ENCODE data around the gene RAPGEF1.
"Not testable (repeated sequence)": the region's sequence is repeated elsewhere in the genome, so short reads cannot be mapped to it uniquely, and the experiment has no call there.

The RAPGEF1 gene

GRCh38 chr9:131688377-131688776 lies 51.5 kb downstream of the RAPGEF1 start:
- DNase-seq (ENCODE audit: low read depth in 3 of 3), result no peak

- DNase-seq (ENCODE audit: low read depth in 3 of 3), result no peak
Measured at GRCh38 chr9:131685753-131686706, 53.8 kb downstream of the RAPGEF1 start.

- DNase-seq (ENCODE audit: low read depth in 3 of 3), result not testable (repeated sequence)
Measured at GRCh38 chr9:131683094-131683493, 56.8 kb downstream of the RAPGEF1 start.

GRCh38 chr9:131682261-131682660 lies 57.6 kb downstream of the RAPGEF1 start:
- no peak for DNase-seq (ENCODE audit: low read depth in 3 of 3)

GRCh38 chr9:131681826-131682225 lies 58.0 kb downstream of the RAPGEF1 start:
- DNase-seq (ENCODE audit: low read depth in 3 of 3), result not testable (repeated sequence)

- DNase-seq (ENCODE audit: low read depth in 3 of 3), result not testable (repeated sequence)
Measured at GRCh38 chr9:131681108-131681507, 58.8 kb downstream of the RAPGEF1 start.

- DNase-seq (ENCODE audit: low read depth in 3 of 3), result no peak
Measured at GRCh38 chr9:131679261-131680020, 60.4 kb downstream of the RAPGEF1 start.

- DNase-seq (ENCODE audit: low read depth in 3 of 3), result peak; percentile 62 to 76 (median 66)
Measured at GRCh38 chr9:131678499-131679111, 61.3 kb downstream of the RAPGEF1 start.

GRCh38 chr9:131677444-131678180 lies 62.3 kb downstream of the RAPGEF1 start:
- no peak for DNase-seq (ENCODE audit: low read depth in 3 of 3)

- DNase-seq (ENCODE audit: low read depth in 3 of 3), result no peak
Measured at GRCh38 chr9:131677049-131677443, 62.8 kb downstream of the RAPGEF1 start.

GRCh38 chr9:131676431-131676972 lies 63.4 kb downstream of the RAPGEF1 start:
- DNase-seq (ENCODE audit: low read depth in 3 of 3), result no peak

- no peak for DNase-seq (ENCODE audit: low read depth in 3 of 3)
Measured at GRCh38 chr9:131675437-131676022, 64.3 kb downstream of the RAPGEF1 start.

- no peak for DNase-seq (ENCODE audit: low read depth in 3 of 3)
Measured at GRCh38 chr9:131674425-131675421, 65.2 kb downstream of the RAPGEF1 start.

GRCh38 chr9:131673531-131673930 lies 66.3 kb downstream of the RAPGEF1 start:
- no peak for DNase-seq (ENCODE audit: low read depth in 3 of 3)

- DNase-seq (ENCODE audit: low read depth in 3 of 3), result no peak
Measured at GRCh38 chr9:131673068-131673467, 66.8 kb downstream of the RAPGEF1 start.

GRCh38 chr9:131672451-131672850 lies 67.4 kb downstream of the RAPGEF1 start:
- DNase-seq (ENCODE audit: low read depth in 3 of 3), result no peak

- DNase-seq (ENCODE audit: low read depth in 3 of 3), result no peak
Measured at GRCh38 chr9:131671133-131671520, 68.7 kb downstream of the RAPGEF1 start.

- no peak for DNase-seq (ENCODE audit: low read depth in 3 of 3)
Measured at GRCh38 chr9:131670247-131671132, 69.4 kb downstream of the RAPGEF1 start.

Measured in stimulated activated CD4-positive, alpha-beta T cell treated with anti-CD3 and anti-CD28 coated beads, TNF-alpha, amount 100 ng/mL, for 24 hours (primary cell).